Mononuclear cell (primary cell): ENCODE measurements around the gene DEPP1. TPM values are rescaled to one million over a fixed set of nuclear protein-coding genes. Genes with fewer than 3 reads are reported as not detected.

Experiments
- H3K27me3 ChIP-seq: 2 replicates; pipeline ENCODE4 v1.6.0; 2011; ENCODE audit warnings: low read length, control low read depth; ENCODE audit not compliant: insufficient read depth
- H3K4me1 ChIP-seq: 2 replicates; pipeline ENCODE4 v1.5.1; 2011; ENCODE audit warnings: mild to moderate bottlenecking, low read length, control low read depth; ENCODE audit not compliant: insufficient read depth
- H3K4me3 ChIP-seq: 2 replicates; pipeline ENCODE4 v1.5.1; 2011; ENCODE audit warnings: mild to moderate bottlenecking, low read length, moderate library complexity
- H3K9me3 ChIP-seq: 2 replicates; pipeline ENCODE4 v1.5.1; 2011; ENCODE audit warnings: low read depth, mild to moderate bottlenecking, control low read depth, low read length
- total RNA-seq: library from RNA; depleted of rRNA; stranded (reverse); fragments of >200 nt; gene quantifications from one replicate; pipeline ENCODE4 v1.2.3, GENCODE V29; 2012

DEPP1 gene
- total RNA-seq, 1 donor, result 0.21 TPM

DNA sequence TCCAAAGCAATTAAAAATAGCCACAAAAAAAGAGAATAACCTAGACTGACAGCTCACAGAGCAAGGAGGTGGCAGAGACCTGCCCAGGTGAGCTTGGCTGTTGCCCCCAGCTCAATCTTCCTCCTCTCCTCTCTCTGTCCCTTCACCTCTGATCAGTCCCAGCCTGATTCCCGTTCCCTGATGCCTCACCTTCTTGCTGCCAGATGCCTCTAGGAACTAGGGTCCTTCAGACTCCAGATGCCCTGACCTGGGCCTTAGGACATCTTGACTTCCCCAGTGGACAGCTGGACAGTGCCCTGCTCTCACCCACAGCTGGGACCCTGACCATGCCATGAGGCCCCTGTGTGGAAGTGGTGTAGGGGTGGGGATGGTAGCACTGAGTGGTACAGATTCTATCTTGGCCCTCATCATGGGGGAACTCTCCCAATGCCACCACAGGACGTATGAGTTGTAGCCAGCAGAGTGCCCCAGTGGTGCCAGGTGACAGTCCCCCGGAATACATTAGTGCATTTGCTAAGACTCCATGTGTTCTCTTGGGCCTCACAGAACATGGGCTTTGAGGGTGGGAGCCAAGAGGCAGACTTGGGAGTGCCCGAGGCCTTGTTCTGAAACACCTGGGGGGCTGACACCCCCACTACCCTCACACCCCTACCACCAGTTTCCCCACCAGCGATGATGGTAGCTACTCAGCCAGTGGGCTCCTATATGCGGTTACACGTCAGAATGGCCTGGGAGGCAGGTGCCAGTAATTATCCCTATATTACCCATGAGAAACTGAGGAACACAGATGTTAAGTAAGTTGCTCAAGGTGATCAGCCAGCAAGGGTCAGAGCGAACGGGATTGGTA, 2.0 kb downstream of the DEPP1 start:
- Histone ChIP-seq H3K4me3 (no peak overlapping the region), H3K9me3 (no peaks in the 10 kb centered on the region), H3K4me1 (peaks cover 53% of the 10 kb centered on the region), H3K27me3 (no peaks in the 10 kb centered on the region)

DNA sequence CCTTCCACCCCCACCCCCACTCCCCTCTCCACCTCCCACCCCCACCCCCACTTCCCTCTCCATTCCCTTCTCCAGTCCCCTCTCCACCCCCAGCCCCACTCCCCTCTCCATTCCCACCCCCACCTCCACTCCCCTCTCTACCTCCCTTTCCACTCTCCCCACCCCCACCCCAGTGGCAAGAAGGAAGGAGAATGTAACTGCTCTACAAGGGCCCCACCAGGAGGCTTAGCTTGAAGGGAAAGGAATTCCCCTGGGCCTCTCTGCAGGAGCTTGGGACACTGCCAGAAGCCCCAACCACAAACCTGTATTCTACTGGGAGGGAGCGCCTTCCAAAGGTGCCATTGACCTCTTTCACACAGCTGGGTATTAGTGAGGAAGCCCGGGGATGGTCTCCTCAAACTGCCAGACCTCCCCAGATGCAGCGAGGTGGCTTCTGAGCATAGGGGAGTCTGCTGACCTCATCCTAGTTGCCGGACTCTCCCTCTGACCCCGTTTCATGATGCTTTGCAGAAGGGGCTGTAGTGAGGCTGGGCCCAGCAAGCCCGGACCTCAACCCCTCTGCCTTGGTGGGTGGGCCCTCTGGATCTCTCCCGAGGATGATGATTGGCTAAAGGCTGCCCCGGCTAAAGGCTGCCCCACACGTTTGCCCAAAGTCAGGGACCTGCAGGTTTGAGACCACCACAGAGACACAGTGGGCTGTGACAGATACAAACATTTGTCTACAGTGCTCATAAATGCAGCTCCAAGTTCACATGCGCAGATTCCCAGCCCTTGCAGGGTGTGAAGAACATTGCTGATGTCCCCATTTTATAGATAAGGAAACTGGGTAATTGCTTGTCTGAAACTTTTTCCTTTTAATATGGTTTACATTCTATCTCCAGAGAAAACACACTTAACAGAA, 2.9 kb downstream of the DEPP1 start:
- Histone ChIP-seq H3K4me1 (peaks cover 62% of the 10 kb centered on the region), H3K9me3 (no peaks in the 10 kb centered on the region)

DNA sequence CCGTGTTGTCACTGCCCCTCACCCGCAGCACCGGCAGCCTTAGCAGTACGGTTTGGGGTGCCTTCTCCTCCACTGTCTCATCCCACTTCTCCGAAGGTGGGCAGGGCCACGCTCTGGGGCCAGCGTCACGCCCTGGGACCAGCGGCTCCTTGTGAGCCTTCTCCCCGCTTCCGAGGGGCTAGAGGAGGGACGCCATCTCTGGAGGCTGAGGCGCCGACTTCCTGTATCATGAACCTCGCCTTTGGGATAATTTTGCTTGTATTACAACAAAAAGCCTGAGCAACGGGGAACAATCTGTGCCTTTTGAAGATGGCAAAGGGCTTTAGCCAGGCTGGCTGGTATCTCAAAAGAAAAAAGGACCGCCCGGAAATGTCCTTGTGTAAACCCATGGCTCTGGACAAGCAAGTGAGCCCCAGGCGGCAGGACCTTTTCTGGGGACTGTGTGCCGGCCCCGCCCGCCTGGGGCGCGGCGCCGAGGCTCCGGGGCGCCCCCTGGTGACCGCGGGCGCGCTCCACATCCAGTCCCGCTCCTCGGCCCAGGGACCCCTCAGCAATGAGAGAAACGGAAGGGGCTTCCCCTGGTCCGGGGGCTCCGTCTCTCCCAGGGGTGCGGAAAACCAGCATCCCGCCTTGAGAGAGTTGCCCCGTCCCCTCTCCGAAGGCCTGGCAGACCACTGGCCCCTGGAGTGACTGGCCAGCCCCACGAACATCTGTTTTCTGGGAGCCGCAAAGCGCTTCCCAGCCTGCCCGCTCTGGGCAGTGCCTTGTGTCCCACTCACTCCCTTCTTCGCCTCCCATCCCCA, 3.8 kb downstream of the DEPP1 start:
- H3K4me1 ChIP-seq, result peaks cover 68% of the 10 kb centered on the region
- H3K4me3 ChIP-seq, result peak overlapping the region; percentile 28
- H3K27me3 ChIP-seq, result no peaks in the 10 kb centered on the region
- no peaks in the 10 kb centered on the region for H3K9me3 ChIP-seq

More for the DNA sequence above, 2.9 kb downstream of the DEPP1 start:
- no peak overlapping the region for H3K4me3 ChIP-seq
- H3K27me3 ChIP-seq, result no peaks in the 10 kb centered on the region

DNA sequence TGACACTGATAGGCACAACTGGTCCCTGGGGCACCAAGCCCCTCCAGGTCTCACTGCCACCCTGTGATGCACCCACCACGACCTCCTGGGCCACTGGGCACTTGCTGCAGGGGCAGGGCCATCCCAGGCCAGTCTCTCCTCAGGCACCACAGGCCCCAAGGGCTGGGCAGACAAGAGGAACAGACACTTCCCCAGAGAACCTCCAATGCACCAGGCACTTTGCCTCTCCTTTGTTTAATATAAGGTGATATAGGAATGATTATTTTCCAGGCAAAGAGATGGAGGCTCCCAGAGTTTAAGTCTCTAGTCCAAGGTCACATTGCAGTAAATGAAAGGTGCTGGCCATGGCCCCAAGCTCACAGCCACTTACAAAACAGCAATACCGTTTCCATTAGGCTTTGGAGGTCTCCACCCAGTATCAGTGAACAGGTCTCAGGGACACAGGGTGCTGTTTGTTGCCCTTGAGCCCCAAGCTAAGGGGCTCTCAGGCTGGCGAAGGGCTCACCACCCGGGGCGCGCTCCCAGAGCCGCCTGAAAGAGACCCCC, 4.5 kb downstream of the DEPP1 start:
- H3K4me3 ChIP-seq, result no peak overlapping the region
- H3K4me1 ChIP-seq, result peaks cover 75% of the 10 kb centered on the region
- no peaks in the 10 kb centered on the region for H3K9me3 ChIP-seq
- no peaks in the 10 kb centered on the region for H3K27me3 ChIP-seq

DNA sequence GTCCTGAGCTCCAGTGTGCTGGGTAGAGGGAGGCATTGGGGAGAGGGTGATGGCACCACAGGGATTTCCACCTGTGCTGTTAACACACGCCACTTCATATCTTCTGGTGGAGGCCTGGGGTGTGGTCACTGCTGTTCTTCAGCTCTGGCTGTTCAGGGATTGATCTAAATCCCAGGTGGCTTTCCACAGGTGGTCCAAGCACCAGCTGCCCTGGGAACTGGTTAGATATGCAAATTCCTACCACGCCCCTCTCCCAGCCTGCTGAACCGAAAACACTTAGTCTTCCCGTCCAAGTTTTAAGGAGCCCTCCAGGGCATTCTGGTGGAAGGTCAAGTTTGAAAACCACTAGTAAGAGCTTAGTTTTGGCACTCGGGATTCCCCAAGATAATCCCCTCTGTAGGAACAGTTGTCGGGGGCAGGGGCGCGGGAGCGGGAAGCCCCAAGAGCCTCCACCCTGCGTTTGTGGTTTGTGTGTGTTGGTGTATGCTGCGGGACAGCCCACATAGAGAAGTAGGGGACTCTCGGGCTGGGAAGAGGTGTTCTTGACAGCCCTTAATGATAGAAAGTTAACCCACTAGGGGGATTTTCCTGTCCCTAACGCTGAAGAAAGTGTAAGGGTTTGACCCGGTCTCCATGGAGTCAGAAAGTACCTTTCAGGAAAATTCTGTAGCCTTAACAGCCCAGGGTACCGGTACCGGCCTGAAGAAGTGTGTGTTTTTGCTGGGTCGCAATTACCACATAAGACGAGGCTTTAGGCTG, 5.1 kb downstream of the DEPP1 start:
- Histone ChIP-seq H3K4me3 (no peak overlapping the region), H3K27me3 (no peaks in the 10 kb centered on the region), H3K9me3 (no peaks in the 10 kb centered on the region), H3K4me1 (peaks cover 77% of the 10 kb centered on the region)

DNA sequence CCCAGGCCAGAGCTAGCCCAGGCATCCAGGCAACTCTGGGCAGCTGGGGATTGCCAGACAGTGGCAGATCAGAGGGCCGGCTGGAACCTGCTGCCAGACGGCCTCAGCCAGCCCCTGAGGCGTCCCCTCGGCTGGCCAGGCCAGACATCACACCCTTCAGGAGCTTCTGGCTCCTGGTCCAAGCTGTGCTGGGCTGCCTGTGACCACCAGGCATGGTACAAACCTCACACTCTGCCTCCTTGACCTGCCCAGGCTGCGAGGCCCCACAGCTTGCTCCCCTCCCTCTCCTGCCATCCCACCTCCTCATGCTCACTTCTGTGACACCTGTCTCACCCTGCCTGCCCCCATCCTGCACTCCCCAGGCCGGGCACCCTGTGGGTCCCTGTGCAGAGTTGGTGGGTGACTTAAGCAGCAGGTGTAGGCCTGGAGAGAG, 5.7 kb downstream of the DEPP1 start:
- no peaks in the 10 kb centered on the region for H3K9me3 ChIP-seq
- H3K4me1 ChIP-seq, result peaks cover 77% of the 10 kb centered on the region
- no peaks in the 10 kb centered on the region for H3K27me3 ChIP-seq
- H3K4me3 ChIP-seq, result no peak overlapping the region

DNA sequence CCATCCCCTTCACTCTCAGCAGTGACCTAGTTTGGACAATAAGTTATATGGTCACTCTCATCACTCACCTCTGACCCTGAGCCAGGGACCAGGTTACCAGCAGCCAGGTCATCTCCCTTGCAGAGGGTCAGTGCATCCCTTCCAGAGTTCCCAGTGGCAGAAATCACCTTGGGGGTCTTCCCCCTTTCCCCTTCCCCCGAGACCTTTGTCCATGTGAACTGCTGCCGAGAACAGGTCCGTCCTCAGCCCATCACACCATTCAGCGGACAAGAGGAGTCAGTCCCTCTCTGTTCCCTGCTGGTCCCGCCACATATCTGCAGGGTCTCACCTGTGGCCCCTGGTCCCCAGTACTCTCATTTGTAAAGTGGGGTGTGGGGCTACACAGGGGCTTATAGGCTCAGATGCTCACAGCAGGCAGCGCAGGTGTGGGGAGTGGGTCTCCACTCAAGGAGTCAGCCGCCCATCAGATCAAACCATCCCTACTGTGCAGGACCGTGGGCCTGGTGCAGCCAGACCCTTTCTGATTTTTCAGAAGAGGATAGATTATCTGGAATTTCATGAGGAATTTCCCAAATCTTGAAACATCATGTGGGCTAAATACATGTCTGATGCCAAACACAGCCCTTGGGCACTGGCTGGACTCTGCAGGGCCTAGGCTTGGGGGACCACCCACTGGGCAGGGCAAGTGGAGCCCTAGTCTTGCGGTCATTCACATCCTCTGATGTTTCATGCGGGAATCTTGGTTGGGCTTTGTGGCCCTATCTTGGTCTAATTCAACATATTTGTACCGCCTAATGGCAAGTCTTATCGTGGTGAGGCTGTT, 6.5 kb downstream of the DEPP1 start:
- Histone ChIP-seq H3K27me3 (no peaks in the 10 kb centered on the region), H3K9me3 (no peaks in the 10 kb centered on the region), H3K4me1 (peaks cover 78% of the 10 kb centered on the region), H3K4me3 (no peak overlapping the region)

DNA sequence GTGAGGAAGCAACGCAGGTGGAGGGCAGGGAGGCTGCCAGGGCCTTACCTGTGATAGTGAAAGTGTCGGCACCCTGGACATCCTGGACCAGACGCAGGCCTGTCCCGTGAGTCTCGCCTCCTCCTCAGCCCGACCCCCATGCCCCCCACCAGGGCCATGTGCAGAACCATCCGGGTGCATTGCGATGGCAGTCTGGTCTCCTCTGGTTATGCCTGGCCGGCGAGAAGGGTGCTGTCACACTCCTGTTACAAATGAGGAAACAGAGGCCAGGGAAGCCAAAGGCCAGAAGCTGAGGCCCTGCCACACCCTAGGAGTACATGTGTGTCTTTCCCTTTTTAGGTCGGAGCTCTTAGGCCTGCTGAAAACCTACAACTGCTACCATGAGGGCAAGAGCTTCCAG, 7.2 kb downstream of the DEPP1 start:
- Histone ChIP-seq H3K4me3 (no peak overlapping the region), H3K9me3 (no peaks in the 10 kb centered on the region), H3K27me3 (no peaks in the 10 kb centered on the region), H3K4me1 (peaks cover 85% of the 10 kb centered on the region)

DNA sequence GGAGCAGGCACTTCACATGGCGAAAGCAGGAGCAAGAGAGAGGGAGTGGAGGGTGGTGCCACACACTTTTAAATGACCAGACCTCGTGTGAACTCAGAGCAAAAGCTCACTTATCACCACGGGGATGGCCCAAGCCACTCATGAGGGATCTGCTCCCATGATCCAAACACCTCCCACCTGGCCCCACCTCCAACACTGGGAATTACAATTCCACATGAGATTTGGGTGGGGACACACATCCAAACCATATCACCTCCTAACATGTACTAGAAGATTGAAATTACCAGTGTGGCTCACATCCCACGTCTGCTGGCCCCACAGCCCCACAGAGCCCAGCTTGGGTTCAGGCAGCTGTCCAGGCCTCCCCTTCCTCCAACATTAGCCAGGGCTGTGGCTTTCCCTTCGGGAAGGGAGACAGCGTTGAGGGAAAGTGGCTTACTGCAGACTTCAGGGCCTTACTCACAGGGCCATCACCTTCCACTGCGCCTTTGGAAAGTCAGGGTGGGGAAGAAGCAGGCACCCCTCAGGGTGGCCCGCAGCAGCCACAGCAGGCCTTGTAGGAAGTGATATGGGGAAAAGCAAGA, 7.7 kb downstream of the DEPP1 start:
- Histone ChIP-seq H3K27me3 (no peaks in the 10 kb centered on the region), H3K4me1 (peaks cover 90% of the 10 kb centered on the region), H3K4me3 (no peak overlapping the region), H3K9me3 (no peaks in the 10 kb centered on the region)

DNA sequence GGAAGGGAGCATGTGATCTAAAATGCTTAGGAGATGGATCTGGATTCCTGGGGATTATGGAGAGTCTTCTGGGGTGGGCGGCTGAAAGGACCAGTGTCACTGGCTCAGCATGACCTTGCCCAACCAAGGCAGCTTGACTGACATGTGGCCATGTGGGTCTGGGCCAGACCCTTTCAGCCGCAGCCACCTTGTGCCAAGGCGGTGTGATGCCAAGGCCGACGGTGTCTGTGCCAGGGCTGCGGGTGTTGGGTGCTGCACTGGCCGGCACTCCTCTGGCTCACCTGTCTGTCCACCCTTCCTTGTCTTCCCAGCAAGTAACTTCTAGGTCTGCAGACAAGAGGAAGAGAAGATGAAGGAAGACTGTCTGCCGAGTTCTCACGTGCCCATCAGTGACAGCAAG, 8.8 kb downstream of the DEPP1 start:
- Histone ChIP-seq H3K4me1 (peaks cover 98% of the 10 kb centered on the region), H3K4me3 (no peak overlapping the region), H3K9me3 (no peaks in the 10 kb centered on the region), H3K27me3 (no peaks in the 10 kb centered on the region)

DNA sequence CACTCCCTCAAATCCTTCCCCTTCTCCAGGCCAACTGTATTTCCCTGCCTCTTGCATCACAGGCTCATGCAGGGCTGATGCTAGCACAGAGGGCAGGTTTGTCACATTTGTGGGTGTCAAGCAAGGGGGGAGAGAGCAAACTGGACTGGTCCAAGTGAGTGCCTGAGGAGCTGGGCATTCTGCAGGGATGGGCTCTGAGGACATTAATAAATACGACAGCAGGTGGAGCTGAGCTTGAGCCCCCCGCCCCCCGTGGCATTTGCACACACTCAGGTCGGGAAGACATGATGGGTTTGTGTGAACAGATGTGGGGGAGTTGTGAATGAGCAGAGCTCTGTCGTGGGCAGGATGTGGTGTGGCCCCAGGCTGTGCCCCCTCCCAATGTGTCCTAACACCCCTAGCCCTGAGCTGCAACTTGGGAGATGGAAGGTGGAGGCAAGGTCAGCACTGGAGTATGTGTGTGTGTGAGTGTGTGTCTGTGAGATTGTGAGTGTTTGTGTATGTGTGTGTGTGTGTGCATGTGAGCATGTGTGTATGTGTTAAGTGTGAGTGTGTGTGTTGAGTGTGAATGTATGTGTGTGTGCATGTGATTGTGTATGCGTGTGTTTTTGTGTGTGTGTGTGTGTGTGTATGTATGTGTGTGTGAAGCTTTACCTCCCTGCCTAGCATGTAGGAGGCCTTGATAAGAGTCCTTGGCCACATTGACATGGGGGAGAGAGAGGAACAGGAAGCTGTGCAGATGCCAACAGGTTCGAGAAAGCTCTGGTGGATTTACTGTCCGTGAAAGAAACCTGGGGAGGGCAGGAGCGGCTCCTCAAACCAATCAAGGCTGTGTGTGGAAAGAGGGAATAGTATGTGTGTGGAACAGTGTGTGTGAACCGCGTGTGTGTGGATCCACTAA, 9.9 kb downstream of the DEPP1 start:
- Histone ChIP-seq H3K27me3 (no peaks in the 10 kb centered on the region), H3K4me3 (no peak overlapping the region), H3K4me1 (peaks cover 98% of the 10 kb centered on the region), H3K9me3 (no peaks in the 10 kb centered on the region)

DNA sequence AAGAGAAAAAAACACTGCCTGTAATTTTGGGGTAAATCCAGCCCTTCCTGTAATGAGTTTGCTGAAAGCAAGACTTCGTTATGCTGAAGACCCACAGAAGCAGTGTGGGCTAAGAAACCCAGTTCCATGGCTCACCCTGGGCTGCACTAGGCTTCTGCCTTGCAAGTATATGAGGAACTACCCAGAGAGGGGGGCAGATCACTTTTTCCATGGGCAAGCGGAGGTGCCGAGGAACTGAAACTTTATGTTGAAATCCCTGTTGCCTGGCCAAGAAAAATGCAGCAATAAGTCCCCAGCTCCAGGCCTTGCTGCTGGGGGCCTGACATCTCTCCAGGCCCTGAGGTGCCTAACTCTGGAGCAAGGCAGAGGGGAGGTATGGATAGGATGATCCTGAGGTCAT, 10.5 kb downstream of the DEPP1 start:
- no peaks in the 10 kb centered on the region for H3K27me3 ChIP-seq
- no peak overlapping the region for H3K4me3 ChIP-seq
- no peaks in the 10 kb centered on the region for H3K9me3 ChIP-seq
- H3K4me1 ChIP-seq, result peaks cover 98% of the 10 kb centered on the region
